Neural crest cell (in vitro differentiated cells): ENCODE data around the gene EIF3K. TPM values are rescaled to one million over a fixed set of nuclear protein-coding genes. Genes with fewer than 3 reads are reported as not detected.

ENCODE experiments used
- DNase-seq: peaks from one replicate; pipeline ENCODE4 v3.0.0; 2021; ENCODE audit warnings: low read depth, mixed read lengths, low spot score
- H3K27ac Mint-ChIP-seq: one replicate; pipeline ENCODE4 v1.8.0; 2021; ENCODE audit warnings: mild to moderate bottlenecking, mixed read lengths; ENCODE audit not compliant: unreplicated experiment
- H3K27me3 Mint-ChIP-seq: 2 replicates; pipeline ENCODE4 v1.8.0; 2021; ENCODE audit warnings: low read depth, mild to moderate bottlenecking, mixed read lengths
- H3K36me3 Mint-ChIP-seq: 2 replicates; pipeline ENCODE4 v1.8.0; 2021; ENCODE audit warnings: low read depth, mild to moderate bottlenecking, mixed read lengths
- H3K4me1 Mint-ChIP-seq: 2 replicates; pipeline ENCODE4 v1.8.0; 2021; ENCODE audit warnings: mixed read lengths
- H3K4me3 Mint-ChIP-seq: one replicate; pipeline ENCODE4 v1.8.0; 2021; ENCODE audit warnings: mild to moderate bottlenecking, mixed read lengths
- H3K9me3 Mint-ChIP-seq: 2 replicates; pipeline ENCODE4 v1.8.0; 2021; ENCODE audit warnings: mixed read lengths
- CTCF ChIP-seq: fragments of 200-600 bp; sonication (generic); conservative IDR thresholded peaks from 2 replicates; pipeline ENCODE4 v1.5.0; 2021; ENCODE audit warnings: antibody characterized with exemption, mild to moderate bottlenecking
- total RNA-seq: library from RNA; stranded (reverse); gene quantifications from 2 replicates; pipeline ENCODE4 v1.2.1, GENCODE V29; 2021

EIF3K gene
- total RNA-seq, 1 donor from 2014 or later: 255 TPM

- H3K27me3 Mint-ChIP-seq: no peaks in the 10 kb centered on the region
- no peak for TF ChIP-seq CTCF
- peak overlapping the region; percentile 36 for H3K27ac Mint-ChIP-seq
- no peaks in the 10 kb centered on the region for H3K9me3 Mint-ChIP-seq
- H3K36me3 Mint-ChIP-seq: no peaks in the 10 kb centered on the region
- H3K4me3 Mint-ChIP-seq: no peak overlapping the region
- peaks cover 80% of the 10 kb centered on the region for H3K4me1 Mint-ChIP-seq
- DNase-seq: no peak
Observed at GRCh38 chr19:38667661-38668171, 48.7 kb downstream of the EIF3K start.

GRCh38 chr19:38669552-38669951 is 50.6 kb downstream of the EIF3K start:
- H3K4me3 Mint-ChIP-seq: no peak overlapping the region
- no peak for DNase-seq
- H3K9me3 Mint-ChIP-seq: no peaks in the 10 kb centered on the region
- TF ChIP-seq CTCF: no peak
- no peak overlapping the region for H3K27ac Mint-ChIP-seq
- H3K4me1 Mint-ChIP-seq: peaks cover 70% of the 10 kb centered on the region
- H3K36me3 Mint-ChIP-seq: no peaks in the 10 kb centered on the region
- no peaks in the 10 kb centered on the region for H3K27me3 Mint-ChIP-seq

- Mint-ChIP-seq H3K4me1 (peaks cover 69% of the 10 kb centered on the region), H3K9me3 (no peaks in the 10 kb centered on the region), H3K27me3 (no peaks in the 10 kb centered on the region), H3K27ac (no peak overlapping the region), H3K4me3 (no peak overlapping the region), H3K36me3 (no peaks in the 10 kb centered on the region)
- TF ChIP-seq CTCF: no peak
- no peak for DNase-seq
Observed at GRCh38 chr19:38670921-38671398, 52.0 kb downstream of the EIF3K start.

GRCh38 chr19:38671654-38672053 is 52.7 kb downstream of the EIF3K start:
- no peaks in the 10 kb centered on the region for H3K9me3 Mint-ChIP-seq

GRCh38 chr19:38673030-38673429 is 54.0 kb downstream of the EIF3K start:
- no peak overlapping the region for H3K27ac Mint-ChIP-seq
- no peak for TF ChIP-seq CTCF
- no peaks in the 10 kb centered on the region for H3K9me3 Mint-ChIP-seq
- no peaks in the 10 kb centered on the region for H3K27me3 Mint-ChIP-seq
- H3K4me3 Mint-ChIP-seq: no peak overlapping the region
- H3K4me1 Mint-ChIP-seq: peaks cover 63% of the 10 kb centered on the region
- DNase-seq: no peak
- no peaks in the 10 kb centered on the region for H3K36me3 Mint-ChIP-seq

More at GRCh38 chr19:38671654-38672053, 52.7 kb downstream of the EIF3K start:
- Mint-ChIP-seq H3K27me3 (no peaks in the 10 kb centered on the region), H3K36me3 (no peaks in the 10 kb centered on the region), H3K4me1 (peaks cover 67% of the 10 kb centered on the region), H3K27ac (peak overlapping the region; percentile 15), H3K4me3 (no peak overlapping the region)
- no peak for TF ChIP-seq CTCF
- DNase-seq: no peak
